GM23248 (cell line): ENCODE measurements around the gene NGEF. TPM values are rescaled to one million over a fixed set of nuclear protein-coding genes. Genes with fewer than 3 reads are reported as not detected.

Source experiments
- DNase-seq: peaks from one replicate; pipeline ENCODE4 v3.0.0-alpha.2; 2015
- H2AFZ ChIP-seq: fragments of 200-600 bp; sonication (generic); 2 replicates; pipeline ENCODE4 v1.6.1; 2016; ENCODE audit warnings: antibody characterized with exemption
- H3F3A ChIP-seq: fragments of 200-600 bp; sonication (generic); 2 replicates; pipeline ENCODE4 v1.6.1; 2016; ENCODE audit warnings: mild to moderate bottlenecking, antibody characterized with exemption, mixed run types; ENCODE audit not compliant: insufficient read depth
- H3K27ac ChIP-seq: fragments of 200-600 bp; sonication (generic); 2 replicates; pipeline ENCODE4 v1.5.1; 2016; ENCODE audit warnings: mild to moderate bottlenecking
- H3K27me3 ChIP-seq: fragments of 200-600 bp; sonication (generic); replicated peaks from 2 replicates; pipeline ENCODE4 v1.6.1; 2016; ENCODE audit warnings: mild to moderate bottlenecking; ENCODE audit not compliant: insufficient read depth
- H3K36me3 ChIP-seq: fragments of 200-600 bp; sonication (generic); 2 replicates; pipeline ENCODE4 v1.6.1; 2016; ENCODE audit warnings: low read depth, mild to moderate bottlenecking
- H3K4me1 ChIP-seq: fragments of 200-600 bp; sonication (generic); 2 replicates; pipeline ENCODE4 v1.6.1; 2016; ENCODE audit warnings: mild to moderate bottlenecking; ENCODE audit not compliant: insufficient read depth
- H3K4me2 ChIP-seq: fragments of 200-600 bp; sonication (generic); one replicate; pipeline ENCODE4 v1.6.1; 2016; ENCODE audit warnings: mild to moderate bottlenecking; ENCODE audit not compliant: unreplicated experiment
- H3K4me3 ChIP-seq: fragments of 200-600 bp; sonication (generic); 2 replicates; pipeline ENCODE4 v1.5.1; 2016; ENCODE audit warnings: mild to moderate bottlenecking
- H3K79me2 ChIP-seq: fragments of 200-600 bp; sonication (generic); 2 replicates; pipeline ENCODE4 v1.6.1; 2016; ENCODE audit warnings: mild to moderate bottlenecking; ENCODE audit not compliant: insufficient read depth
- H3K9ac ChIP-seq: fragments of 200-600 bp; sonication (generic); 2 replicates; pipeline ENCODE4 v1.6.1; 2016; ENCODE audit warnings: mild to moderate bottlenecking
- H3K9me2 ChIP-seq: fragments of 200-600 bp; sonication (generic); 2 replicates; pipeline ENCODE4 v1.6.1; 2016; ENCODE audit warnings: mixed run types, mild to moderate bottlenecking, moderate library complexity; ENCODE audit not compliant: insufficient read depth
- H3K9me3 ChIP-seq: fragments of 200-600 bp; sonication (generic); one replicate; pipeline ENCODE4 v1.6.1; 2017; ENCODE audit warnings: low read depth
- H4K20me1 ChIP-seq: fragments of 200-600 bp; sonication (generic); 2 replicates; pipeline ENCODE4 v1.6.0; 2016; ENCODE audit not compliant: insufficient read depth
- EZH2 ChIP-seq: fragments of 200-600 bp; sonication (generic); IDR thresholded peaks from 2 replicates; pipeline ENCODE4 v1.6.1; 2018; ENCODE audit warnings: antibody characterized with exemption, mild to moderate bottlenecking; ENCODE audit not compliant: insufficient read depth, poor library complexity, severe bottlenecking
- EZH2phosphoT487 ChIP-seq: fragments of 200-600 bp; sonication (generic); IDR thresholded peaks from 2 replicates; pipeline ENCODE4 v1.6.1; 2018; ENCODE audit warnings: antibody characterized with exemption, moderate library complexity, mild to moderate bottlenecking, low read depth; ENCODE audit not compliant: insufficient read depth
- WGBS, 2 experiments: methylation state at CpG; one replicate each; pipeline ENCODE4 v1.1.6; 2015 to 2017; ENCODE audit warnings: low lambda C conversion rate in 2 of 2, low coverage in 1 of 2; ENCODE audit errors: missing lambda C conversion rate in 2 of 2; 5-methylcytosine and 5-hydroxymethylcytosine counted together
- in situ Hi-C: fragments of 300-500 bp; cut with MboI; formaldehyde crosslinking; loops from 2 replicates; pipeline ENCODE4 v1.15.0; 2020
- polyA plus RNA-seq: library from polyadenylated mRNA; unstranded; fragments of >200 nt; fragmentation: Nextera tagmentation; extraction: Ambion mirVana; gene quantifications from 2 replicates; pipeline ENCODE4 v1.2.1, GENCODE V29; 2016
- total RNA-seq: library from RNA; depleted of rRNA; stranded (reverse); fragments of >200 nt; shearing (Covaris generic); gene quantifications from 2 replicates; pipeline ENCODE4 v1.2.3, GENCODE V29; 2014

The NGEF gene
- total and polyA plus RNA-seq, 2 experiments from 2014 or later, result 0.43 TPM; not detected in 1

DNA sequence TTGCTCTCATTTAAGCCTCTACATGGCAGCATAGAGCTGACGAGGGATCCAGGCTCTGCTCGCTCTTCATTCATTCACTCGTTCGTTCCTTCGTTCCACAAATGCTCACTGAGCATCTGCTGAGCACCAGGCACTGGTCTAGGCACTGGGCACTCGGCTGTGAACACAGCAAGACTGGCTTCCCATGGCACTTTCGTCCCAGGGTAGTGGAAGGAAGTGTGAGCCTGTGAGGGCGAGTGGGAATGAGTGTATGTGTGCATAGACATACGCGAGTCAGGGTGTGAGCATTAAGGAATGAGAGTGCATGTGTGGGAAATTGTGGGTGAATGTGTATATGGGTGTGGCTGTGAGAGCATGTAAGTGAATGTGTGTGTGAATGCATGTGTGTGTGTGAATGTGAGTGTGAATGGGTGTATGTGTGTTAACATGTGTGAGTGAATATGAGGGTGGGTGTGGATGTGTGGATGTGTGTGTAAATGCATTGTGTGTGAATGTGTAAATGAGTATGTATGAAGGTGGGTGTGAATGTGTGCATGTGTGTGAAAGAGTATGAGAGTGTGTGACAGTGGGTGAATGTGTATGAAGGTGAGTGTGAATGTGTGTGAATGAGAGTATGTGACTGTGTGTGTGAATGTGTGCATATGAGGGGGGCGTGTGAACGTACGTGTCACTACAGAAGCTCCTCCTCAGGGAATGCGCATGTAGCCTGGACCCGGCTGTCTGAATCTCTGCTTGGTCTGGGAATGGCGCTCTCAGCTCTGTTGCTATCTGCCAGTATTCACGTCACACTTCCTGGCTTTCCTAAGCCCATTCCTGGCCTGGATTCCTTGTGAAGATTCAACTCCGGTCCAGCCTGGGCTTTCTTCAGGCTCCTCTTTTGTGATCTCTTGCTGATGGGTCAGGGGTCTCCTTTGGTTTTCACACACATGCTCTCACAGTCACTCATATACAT lies 114.2 kb downstream of the NGEF start:
- TF ChIP-seq EZH2 (no peak), EZH2phosphoT487 (no peak)
- H3K27ac ChIP-seq, result no peak overlapping the region
- no peaks in the 10 kb centered on the region for H3K79me2 ChIP-seq
- H3K9me2 ChIP-seq, result no peaks in the 10 kb centered on the region
- 73 to 74% methylated on average over 16 to 18 of the region's 18 CpGs for WGBS, 2 experiments
- no peaks in the 10 kb centered on the region for H3K27me3 ChIP-seq
- H3K36me3 ChIP-seq, result no peaks in the 10 kb centered on the region
- H3F3A ChIP-seq, result no peaks in the 10 kb centered on the region
- peak; percentile 53 for DNase-seq
- H2AFZ ChIP-seq, result no peak overlapping the region
- H3K9me3 ChIP-seq, result no peaks in the 10 kb centered on the region
- in situ Hi-C loops, result no loop called here
- H3K4me3 ChIP-seq, result no peak overlapping the region
- H3K4me2 ChIP-seq, result no peak overlapping the region
- H3K4me1 ChIP-seq, result peaks cover 9% of the 10 kb centered on the region
- H4K20me1 ChIP-seq, result no peaks in the 10 kb centered on the region
- no peak overlapping the region for H3K9ac ChIP-seq

DNA sequence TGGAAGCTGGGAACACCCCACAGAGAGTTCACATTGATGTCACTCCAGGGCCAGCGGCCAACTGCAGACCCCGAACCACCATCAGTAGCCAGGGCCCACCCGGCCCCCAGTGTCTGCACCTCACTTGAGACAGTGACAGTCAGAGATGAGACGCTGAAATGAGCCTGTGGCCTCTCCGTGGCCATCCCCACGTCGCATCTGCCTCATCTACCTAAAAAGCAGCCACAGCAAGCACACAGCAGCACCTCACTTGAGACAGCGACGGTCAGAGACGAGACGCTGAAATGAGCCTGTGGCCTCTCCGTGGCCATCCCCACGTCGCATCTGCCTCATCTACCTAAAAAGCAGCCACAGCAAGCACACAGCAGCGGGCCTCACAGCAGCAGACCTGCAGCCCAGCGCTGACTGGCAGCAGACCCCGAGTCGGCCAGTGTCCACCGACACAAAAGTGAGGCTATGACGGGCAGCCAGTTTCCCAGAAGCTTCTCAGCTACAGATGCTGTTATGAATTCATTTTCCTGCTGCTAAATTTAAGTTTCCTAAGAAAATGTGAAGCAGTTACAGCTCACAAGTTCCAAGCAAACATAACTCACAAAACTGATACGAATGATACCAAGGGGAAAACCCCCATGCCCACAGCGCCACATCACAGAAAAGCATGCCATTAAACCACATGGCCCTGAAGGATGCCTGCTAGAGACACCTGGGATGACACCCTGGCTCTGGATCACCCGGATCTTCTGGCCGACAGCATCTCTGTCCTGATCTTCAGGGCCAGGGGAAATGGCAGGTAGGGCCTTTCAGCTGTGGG lies 115.3 kb downstream of the NGEF start:
- no peaks in the 10 kb centered on the region for H3K27me3 ChIP-seq
- H3K9me3 ChIP-seq, result no peaks in the 10 kb centered on the region
- peaks cover 9% of the 10 kb centered on the region for H3K4me1 ChIP-seq
- in situ Hi-C loops, result no loop called here
- no peak overlapping the region for H3K4me2 ChIP-seq
- H4K20me1 ChIP-seq, result no peaks in the 10 kb centered on the region
- H3K79me2 ChIP-seq, result no peaks in the 10 kb centered on the region
- no peak overlapping the region for H2AFZ ChIP-seq
- no peak overlapping the region for H3K9ac ChIP-seq
- H3K9me2 ChIP-seq, result no peaks in the 10 kb centered on the region
- no peak overlapping the region for H3K4me3 ChIP-seq
- no peak for TF ChIP-seq EZH2phosphoT487
- TF ChIP-seq EZH2, result no peak
- 84 to 85% methylated on average over 24 of the region's 24 CpGs for WGBS, 2 experiments
- no peaks in the 10 kb centered on the region for H3K36me3 ChIP-seq
- H3F3A ChIP-seq, result no peaks in the 10 kb centered on the region
- DNase-seq, result no peak
- no peak overlapping the region for H3K27ac ChIP-seq

DNA sequence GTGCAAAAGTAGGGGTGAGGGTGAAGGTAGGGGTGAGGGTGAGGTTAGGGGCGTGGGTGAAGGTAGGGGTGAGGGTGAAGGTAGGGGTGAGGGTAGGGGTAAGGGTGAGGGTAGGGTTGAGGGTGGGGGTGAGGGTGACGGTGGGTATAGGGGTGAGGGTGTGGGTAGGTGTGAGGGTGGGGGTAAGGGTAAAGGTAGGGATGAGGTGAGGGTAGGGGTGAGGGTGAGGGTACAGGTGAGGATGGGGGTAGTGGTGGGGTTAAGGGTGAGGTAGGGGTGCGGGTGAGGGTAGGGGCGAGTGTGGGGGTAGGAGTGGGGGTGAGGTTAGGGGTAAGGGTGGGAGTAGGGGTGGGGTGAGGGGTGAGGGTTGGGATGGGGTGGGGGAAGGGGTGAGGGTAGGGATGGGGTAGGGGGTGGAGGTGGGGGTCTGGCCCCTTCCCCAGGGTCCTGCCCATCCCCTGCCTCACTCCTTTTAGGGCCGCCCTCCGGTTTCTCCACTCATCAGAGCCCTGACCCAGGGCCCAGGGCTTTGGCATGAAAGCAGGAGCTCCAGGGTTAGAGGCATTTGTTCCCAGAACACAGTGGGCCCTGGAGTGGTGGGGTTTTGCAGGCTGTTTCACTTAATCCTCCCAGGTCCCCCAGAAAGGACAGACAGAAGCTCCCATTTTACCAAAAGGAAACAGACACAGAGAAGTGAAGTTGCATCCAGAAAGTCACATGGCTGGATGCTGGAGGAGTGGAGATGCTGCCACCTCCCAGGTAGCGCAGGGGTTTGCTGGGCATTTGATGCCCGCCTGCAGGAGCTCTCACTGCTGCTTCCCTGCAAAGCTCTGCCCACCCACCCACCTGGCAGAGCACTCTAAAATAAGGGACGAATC lies 116.1 kb downstream of the NGEF start:
- Histone ChIP-seq H3K4me1 (peaks cover 6% of the 10 kb centered on the region), H3K9me2 (no peaks in the 10 kb centered on the region), H2AFZ (no peak overlapping the region), H3K9me3 (no peaks in the 10 kb centered on the region), H3K27ac (no peak overlapping the region), H3K27me3 (no peaks in the 10 kb centered on the region), H3K4me2 (no peak overlapping the region), H3K36me3 (no peaks in the 10 kb centered on the region), H3K79me2 (no peaks in the 10 kb centered on the region), H3K9ac (no peak overlapping the region), H3K4me3 (no peak overlapping the region), H3F3A (no peaks in the 10 kb centered on the region), H4K20me1 (no peaks in the 10 kb centered on the region)
- WGBS, 2 experiments, result 76 to 78% methylated on average over 3 to 9 of the region's 9 CpGs
- in situ Hi-C loops, result no loop called here
- TF ChIP-seq EZH2phosphoT487 (no peak), EZH2 (no peak)
- DNase-seq, result no peak

DNA sequence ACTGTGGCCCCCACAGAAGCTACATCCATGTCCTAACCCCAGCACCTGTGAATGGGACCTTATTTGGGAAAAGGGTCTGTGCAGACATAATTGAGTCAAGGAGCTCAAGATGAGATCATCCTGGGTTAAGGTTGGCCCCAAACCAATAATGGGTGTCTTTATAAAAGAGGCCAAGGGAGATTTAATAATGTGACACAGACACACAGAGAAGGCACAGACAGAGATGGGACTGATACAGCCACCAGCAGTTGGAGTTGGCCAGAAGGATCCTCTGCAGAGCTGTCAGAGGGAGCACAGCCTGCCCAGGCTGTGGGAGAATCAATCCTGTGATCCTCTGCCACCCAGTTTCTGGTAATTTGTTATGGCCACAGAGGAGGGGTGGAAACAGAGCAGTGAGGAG lies 116.9 kb downstream of the NGEF start:
- TF ChIP-seq EZH2phosphoT487, result no peak
- TF ChIP-seq EZH2, result no peak
- H3K9ac ChIP-seq, result no peak overlapping the region
- H2AFZ ChIP-seq, result no peak overlapping the region
- no peak overlapping the region for H3K4me2 ChIP-seq
- in situ Hi-C loops, result no loop called here
- no peaks in the 10 kb centered on the region for H3K9me3 ChIP-seq
- H3K9me2 ChIP-seq, result no peaks in the 10 kb centered on the region
- H3K4me3 ChIP-seq, result no peak overlapping the region
- no peak for DNase-seq
- no peaks in the 10 kb centered on the region for H4K20me1 ChIP-seq
- no peaks in the 10 kb centered on the region for H3F3A ChIP-seq
- no peaks in the 10 kb centered on the region for H3K79me2 ChIP-seq
- no peaks in the 10 kb centered on the region for H3K36me3 ChIP-seq
- H3K27me3 ChIP-seq, result no peaks in the 10 kb centered on the region
- no peak overlapping the region for H3K27ac ChIP-seq
- H3K4me1 ChIP-seq, result peaks cover 4% of the 10 kb centered on the region
